K562 (cell line): ENCODE measurements around the gene PPP1R14C. TPM values are rescaled to one million over a fixed set of nuclear protein-coding genes. Genes with fewer than 3 reads are reported as not detected.

ENCODE experiments used
- ATAC-seq: fragments of 200-7000 bp; cut with Tn5 transposase; 3 replicates; pipeline ENCODE4 v1.9.1; 2020; ENCODE audit warnings: moderate library complexity
- BruUV-seq: library from RNA; stranded (reverse); fragments of 400-500 nt; replicated peaks from 2 replicates; lab custom pipeline; 2021; lab: Mats Ljungman, UMichigan
- CTCF ChIA-PET: fragments of 300-600 bp; formaldehyde crosslinking; extraction: SDS; loops from one replicate; lab custom pipeline; 2021; ENCODE audit warnings: low intra/inter-chr PET ratio; lab: Yijun Ruan, JAX
- POLR2A ChIA-PET: fragments of 300-600, 350-650 bp; sonication (Branson Sonifier 250); formaldehyde crosslinking; extraction: SDS; loops from one replicate; lab custom pipeline; 2021; ENCODE audit warnings: antibody characterized with exemption, inconsistent platforms; lab: Yijun Ruan, JAX
- DNase-seq, 4 experiments: peaks; one replicate each; pipeline versions ENCODE4 v3.0.0 to v3.0.0-alpha.2; 2011 to 2018; ENCODE audit warnings: low spot score in 3 of 4, mixed read lengths in 3 of 4; ENCODE audit errors: extremely low read depth in 1 of 4
- FAIRE-seq: peaks from 2 replicates; lab custom pipeline; 2011; peaks lifted over from hg19 to GRCh38; lab: Jason Lieb, UNC
- H2AFZ ChIP-seq: 2 replicates; pipeline ENCODE4 v1.6.0; 2011; ENCODE audit warnings: low read depth, low read length, control low read depth, inconsistent platforms
- H3K27ac ChIP-seq: fragments of 200-600 bp; 3 replicates; pipeline ENCODE4 v1.8.0; 2011; ENCODE audit warnings: low read depth, mild to moderate bottlenecking, control low read depth, inconsistent platforms, low read length, moderate library complexity, mixed read lengths; ENCODE audit errors: extremely low read depth
- H3K27me3 ChIP-seq, 2 experiments: fragments of 300-600 bp in 1 of 2; 2 replicates in 1 of 2; 3 replicates in 1 of 2; pipeline versions ENCODE4 v1.6.0 to v1.8.0; 2011; ENCODE audit warnings: inconsistent platforms in 2 of 2, low read length in 2 of 2, mild to moderate bottlenecking in 1 of 2, mixed read lengths in 1 of 2, moderate library complexity in 1 of 2; ENCODE audit not compliant: control insufficient read depth in 2 of 2, insufficient read depth in 2 of 2
- H3K36me3 ChIP-seq: fragments of 300-600 bp; 3 replicates; pipeline ENCODE4 v1.8.0; 2011; ENCODE audit warnings: mild to moderate bottlenecking, low read length, inconsistent platforms; ENCODE audit not compliant: control insufficient read depth, insufficient read depth
- H3K4me1 ChIP-seq, 2 experiments: fragments of 200-600 bp in 1 of 2; replicated peaks in 1 of 2; 2 replicates in 1 of 2; 3 replicates in 1 of 2; pipeline versions ENCODE4 v1.5.1 to v1.8.0; 2011; ENCODE audit warnings: inconsistent platforms in 2 of 2, low read length in 2 of 2, mild to moderate bottlenecking in 1 of 2, mixed read lengths in 1 of 2, moderate library complexity in 1 of 2; ENCODE audit not compliant: control insufficient read depth in 2 of 2, insufficient read depth in 2 of 2
- H3K4me2 ChIP-seq: 2 replicates; pipeline ENCODE4 v1.6.1; 2011; ENCODE audit warnings: low read length, control low read depth, inconsistent platforms, mixed read lengths; ENCODE audit not compliant: insufficient read depth
- H3K4me3 ChIP-seq: fragments of 200-600 bp; sonication (generic), shearing (Covaris generic); 2 replicates; pipeline ENCODE4 v1.5.1; 2016; ENCODE audit warnings: control low read depth, inconsistent platforms
- H3K79me2 ChIP-seq: fragments of 200-600 bp; 3 replicates; pipeline ENCODE4 v1.8.0; 2011; ENCODE audit warnings: low read length, inconsistent platforms; ENCODE audit not compliant: control insufficient read depth, insufficient read depth
- H3K9ac ChIP-seq, 2 experiments: 2 replicates each; pipeline versions ENCODE4 v1.6.0 to v1.6.1; 2011; ENCODE audit warnings: low read depth in 2 of 2, low read length in 2 of 2, control low read depth in 1 of 2, inconsistent platforms in 1 of 2, mild to moderate bottlenecking in 1 of 2, mixed read lengths in 1 of 2; ENCODE audit not compliant: insufficient read depth in 1 of 2
- H3K9me1 ChIP-seq: one replicate; pipeline ENCODE4 v1.6.0; 2011; ENCODE audit warnings: inconsistent platforms, mild to moderate bottlenecking, low read length, moderate library complexity; ENCODE audit not compliant: control insufficient read depth, insufficient read depth
- H3K9me3 ChIP-seq: replicated peaks from 2 replicates; pipeline ENCODE4 v1.5.1; 2011; ENCODE audit warnings: low read depth, low read length, inconsistent platforms; ENCODE audit not compliant: control insufficient read depth, insufficient read depth
- H4K20me1 ChIP-seq: replicated peaks from 2 replicates; pipeline ENCODE4 v1.6.1; 2011; ENCODE audit warnings: low read length, inconsistent platforms, mixed read lengths; ENCODE audit not compliant: control insufficient read depth, insufficient read depth
- CHD4 ChIP-seq: fragments of 200-600 bp; sonication (generic); IDR thresholded peaks from 3 replicates; pipeline ENCODE4 v1.6.1; 2012; ENCODE audit warnings: low read depth, mild to moderate bottlenecking, mixed read lengths, low read length, inconsistent platforms; ENCODE audit not compliant: insufficient read depth, insufficient replicate concordance, poor library complexity, severe bottlenecking
- CTBP1 ChIP-seq: fragments of 450-650 bp; IDR thresholded peaks from 2 replicates; pipeline ENCODE4 v1.6.1; 2016; ENCODE audit warnings: borderline replicate concordance
- FOSL1 ChIP-seq: fragments of 200-800 bp; sonication (Bioruptor generic); conservative IDR thresholded peaks from 2 replicates; pipeline ENCODE4 v1.6.1; 2016; ENCODE audit warnings: missing genetic modification characterization, missing compliant biosample characterization
- NR2F6 ChIP-seq: fragments of 450-650 bp; formaldehyde crosslinking; IDR thresholded peaks from 2 replicates; pipeline ENCODE4 v1.4.0; 2020; ENCODE audit warnings: mild to moderate bottlenecking
- PKNOX1 ChIP-seq: fragments of 450-650 bp; IDR thresholded peaks from 2 replicates; pipeline ENCODE4 v1.6.1; 2016
- SMARCC2 ChIP-seq: fragments of 450-650 bp; IDR thresholded peaks from 2 replicates; pipeline ENCODE4 v1.6.1; 2017; ENCODE audit warnings: antibody characterized with exemption, moderate library complexity, mild to moderate bottlenecking, low read depth
- ZMIZ1 ChIP-seq, 2 experiments: fragments of 150-350 bp in 1 of 2; IDR thresholded peaks; 2 replicates each; pipeline ENCODE4 v1.6.1; 2012 to 2016; ENCODE audit warnings: low read depth in 2 of 2, low read length in 2 of 2, mild to moderate bottlenecking in 1 of 2, moderate library complexity in 1 of 2
- ZNF57 ChIP-seq: fragments of 450-650 bp; formaldehyde crosslinking; IDR thresholded peaks from 2 replicates; pipeline ENCODE4 v1.4.0; 2020; ENCODE audit warnings: mild to moderate bottlenecking, moderate library complexity
- WGBS: fragments of 100-300 bp; shearing (Covaris generic); methylation state at CpG from one replicate; pipeline ENCODE4 v1.1.6; 2016; ENCODE audit warnings: low coverage, mixed read lengths; ENCODE audit not compliant: insufficient coverage; ENCODE audit errors: missing lambda C conversion rate; 5-methylcytosine and 5-hydroxymethylcytosine counted together
- in situ Hi-C: fragments of 300-500 bp; cut with MboI; formaldehyde crosslinking; loops from 4 replicates; pipeline ENCODE4 v1.15.0; 2018; ENCODE audit warnings: inconsistent platforms, mixed read lengths
- intact Hi-C: fragments of 100-400 bp; cut with micrococcal nuclease; formaldehyde crosslinking; loops from 2 replicates; pipeline ENCODE4 v1.14.2; 2022
- polyA plus RNA-seq, 8 experiments: library from polyadenylated mRNA; depleted of rRNA in 4 of 8; stranded (reverse) in 5 of 8; unstranded in 3 of 8; fragments of >200 nt; fragmentation: Nextera tagmentation in 2 of 8; fragmentation: Illumina TruSeq in 1 of 8; extraction: Ambion mirVana in 2 of 8; extraction: Trizol in 1 of 8; gene quantifications; 2 replicates each; pipeline versions ENCODE4 v1.2.1 to v1.2.3, GENCODE V29; 2011 to 2014; ENCODE audit warnings: inconsistent platforms in 1 of 8, missing spikeins in 1 of 8
- total RNA-seq, 7 experiments: library from RNA; depleted of rRNA in 6 of 7; stranded (reverse); fragments of >200 nt in 6 of 7; fragmentation: Illumina TruSeq in 2 of 7; extraction: Trizol in 2 of 7; gene quantifications; 2 replicates each; pipeline versions ENCODE4 v1.2.1 to v1.2.3, GENCODE V29; 2011 to 2021; ENCODE audit warnings: low replicate concordance in 1 of 7
- TF ChIP-seq, protein P1 (sequence below): sonication (generic); formaldehyde crosslinking; IDR thresholded peaks from 2 replicates; pipeline ENCODE4 v1.8.1; 2023; ENCODE audit warnings: mild to moderate bottlenecking, missing genetic modification reagents

The PPP1R14C gene
- total and polyA plus RNA-seq, 9 of the 15 experiments (the other 6 are each of a cell fraction or from before 2014, with no cell fraction given): 4.5 to 16.6 (median 11.9) TPM

GRCh38 chr6:150245148-150245935, 102.5 kb downstream of the PPP1R14C start:
- Histone ChIP-seq H3K36me3 (no peaks in the 10 kb centered on the region; the same call in 2 of the 3 replicates), H3K9ac (peak overlapping the region in 1 of 2 experiments; percentile 33; a peak in 1 of 4 replicates), H3K4me1 (peaks cover 0 to 6% of the 10 kb centered on the region in 2 experiments; a peak in 2 of 5 replicates), H3K4me2 (no peak overlapping the region), H3K9me3 (peaks cover 11% of the 10 kb centered on the region), H3K27me3 (no peaks in the 10 kb centered on the region), H3K79me2 (no peaks in the 10 kb centered on the region), H2AFZ (no peak overlapping the region), H3K27ac (no peak overlapping the region), H3K4me3 (no peak overlapping the region), H3K9me1 (no peaks in the 10 kb centered on the region), H4K20me1 (no peaks in the 10 kb centered on the region)
- peak; percentile 68 for ATAC-seq
- intact Hi-C loops: no loop called here
- BruUV-seq: no TSS peak
- WGBS: 49% methylated on average over 6 of the region's 6 CpGs
- CTCF ChIA-PET: interaction anchor here (0.5 kb wide), 1 partner anchor 39 kb away, joined by 3 read pairs; no protein-coding TSS in a partner anchor
- FAIRE-seq: peak; percentile 15
- DNase-seq: no peak
- POLR2A ChIA-PET: no interaction called here
- in situ Hi-C loops: no loop called here
- TF ChIP-seq CTBP1 (peak; percentile 20; the same call in 1 of the 2 replicates), SMARCC2 (no peak), ZNF57 (CRISPR knock-in tag) (no peak), NR2F6 (CRISPR knock-in tag) (no peak), FOSL1 (0 out of 2 replicates have a peak, but pooled peaks have one; percentile 27), ZMIZ1 (IDR thresholded peaks at IDR 0.05; ENCODE audit: low read depth in 2 of 2, low read length in 2 of 2) (no peak), PKNOX1 (peak; percentile 48), CHD4 (no peak)
- TF ChIP-seq, protein P1, sequence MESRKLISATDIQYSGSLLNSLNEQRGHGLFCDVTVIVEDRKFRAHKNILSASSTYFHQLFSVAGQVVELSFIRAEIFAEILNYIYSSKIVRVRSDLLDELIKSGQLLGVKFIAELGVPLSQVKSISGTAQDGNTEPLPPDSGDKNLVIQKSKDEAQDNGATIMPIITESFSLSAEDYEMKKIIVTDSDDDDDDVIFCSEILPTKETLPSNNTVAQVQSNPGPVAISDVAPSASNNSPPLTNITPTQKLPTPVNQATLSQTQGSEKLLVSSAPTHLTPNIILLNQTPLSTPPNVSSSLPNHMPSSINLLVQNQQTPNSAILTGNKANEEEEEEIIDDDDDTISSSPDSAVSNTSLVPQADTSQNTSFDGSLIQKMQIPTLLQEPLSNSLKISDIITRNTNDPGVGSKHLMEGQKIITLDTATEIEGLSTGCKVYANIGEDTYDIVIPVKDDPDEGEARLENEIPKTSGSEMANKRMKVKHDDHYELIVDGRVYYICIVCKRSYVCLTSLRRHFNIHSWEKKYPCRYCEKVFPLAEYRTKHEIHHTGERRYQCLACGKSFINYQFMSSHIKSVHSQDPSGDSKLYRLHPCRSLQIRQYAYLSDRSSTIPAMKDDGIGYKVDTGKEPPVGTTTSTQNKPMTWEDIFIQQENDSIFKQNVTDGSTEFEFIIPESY (CRISPR knock-in tag): 0 out of 2 replicates have a peak, but pooled peaks have one; percentile 53
